GM12864 (cell line): ENCODE measurements around the gene COPS3.

Experiments used
- DNase-seq: peaks from one replicate; pipeline ENCODE4 v3.0.0-alpha.2; 2011; ENCODE audit warnings: low read depth
- H3K4me3 ChIP-seq: 2 replicates; pipeline ENCODE4 v1.5.1; 2011; ENCODE audit warnings: mild to moderate bottlenecking, low read depth, low read length, control low read depth
- TF ChIP-seq, protein P1 (sequence below): IDR thresholded peaks from 2 replicates; pipeline ENCODE4 v1.5.1; 2011; ENCODE audit warnings: low read depth, mild to moderate bottlenecking, moderate library complexity, low read length, control low read depth, inconsistent platforms; ENCODE audit errors: missing control alignments

The COPS3 gene

DNA sequence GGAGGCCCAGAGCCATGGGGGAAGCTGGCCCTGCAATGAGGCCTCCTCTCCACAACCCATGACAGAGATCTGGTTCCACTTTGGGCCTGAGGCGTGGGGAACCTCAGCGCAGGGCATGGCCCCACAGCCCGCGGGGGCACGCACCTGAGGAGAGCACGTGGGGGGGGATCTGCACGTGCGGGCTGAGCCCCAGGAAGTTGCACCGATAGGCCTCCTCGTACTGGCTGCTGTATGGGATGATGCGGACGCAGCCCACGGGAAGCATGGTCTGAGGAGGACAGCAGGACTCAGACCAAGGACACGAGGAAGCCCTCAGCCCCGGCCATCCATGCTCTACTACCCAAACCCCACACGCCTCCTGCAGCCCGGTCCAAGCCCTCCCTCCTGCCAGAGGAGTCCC is 64.8 kb downstream of the COPS3 start:
- H3K4me3 ChIP-seq = no peak overlapping the region
- no peak for DNase-seq
- TF ChIP-seq, protein P1, sequence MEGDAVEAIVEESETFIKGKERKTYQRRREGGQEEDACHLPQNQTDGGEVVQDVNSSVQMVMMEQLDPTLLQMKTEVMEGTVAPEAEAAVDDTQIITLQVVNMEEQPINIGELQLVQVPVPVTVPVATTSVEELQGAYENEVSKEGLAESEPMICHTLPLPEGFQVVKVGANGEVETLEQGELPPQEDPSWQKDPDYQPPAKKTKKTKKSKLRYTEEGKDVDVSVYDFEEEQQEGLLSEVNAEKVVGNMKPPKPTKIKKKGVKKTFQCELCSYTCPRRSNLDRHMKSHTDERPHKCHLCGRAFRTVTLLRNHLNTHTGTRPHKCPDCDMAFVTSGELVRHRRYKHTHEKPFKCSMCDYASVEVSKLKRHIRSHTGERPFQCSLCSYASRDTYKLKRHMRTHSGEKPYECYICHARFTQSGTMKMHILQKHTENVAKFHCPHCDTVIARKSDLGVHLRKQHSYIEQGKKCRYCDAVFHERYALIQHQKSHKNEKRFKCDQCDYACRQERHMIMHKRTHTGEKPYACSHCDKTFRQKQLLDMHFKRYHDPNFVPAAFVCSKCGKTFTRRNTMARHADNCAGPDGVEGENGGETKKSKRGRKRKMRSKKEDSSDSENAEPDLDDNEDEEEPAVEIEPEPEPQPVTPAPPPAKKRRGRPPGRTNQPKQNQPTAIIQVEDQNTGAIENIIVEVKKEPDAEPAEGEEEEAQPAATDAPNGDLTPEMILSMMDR = no peak

DNA sequence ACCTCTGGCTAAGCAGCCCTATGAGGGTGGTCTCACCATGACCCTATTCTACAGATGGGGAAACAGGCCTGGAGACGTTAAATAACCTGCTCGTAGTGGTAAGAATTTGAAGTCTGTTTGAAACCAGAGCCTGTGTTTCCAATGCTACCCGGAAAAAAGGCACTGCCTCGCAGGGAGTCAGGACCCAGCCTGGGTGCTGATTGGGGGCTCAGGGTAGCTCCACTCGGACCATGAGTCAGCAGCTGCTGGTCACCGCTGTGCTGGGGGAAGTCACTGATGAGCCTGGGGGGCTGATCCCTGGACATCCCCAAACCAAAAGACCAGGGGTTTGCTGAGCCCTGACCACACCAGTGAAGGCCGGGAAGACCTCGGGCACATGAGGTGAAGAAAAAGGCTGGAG is 65.5 kb downstream of the COPS3 start:
- TF ChIP-seq, protein P1 = no peak
- no peak overlapping the region for H3K4me3 ChIP-seq
- DNase-seq = no peak

DNA sequence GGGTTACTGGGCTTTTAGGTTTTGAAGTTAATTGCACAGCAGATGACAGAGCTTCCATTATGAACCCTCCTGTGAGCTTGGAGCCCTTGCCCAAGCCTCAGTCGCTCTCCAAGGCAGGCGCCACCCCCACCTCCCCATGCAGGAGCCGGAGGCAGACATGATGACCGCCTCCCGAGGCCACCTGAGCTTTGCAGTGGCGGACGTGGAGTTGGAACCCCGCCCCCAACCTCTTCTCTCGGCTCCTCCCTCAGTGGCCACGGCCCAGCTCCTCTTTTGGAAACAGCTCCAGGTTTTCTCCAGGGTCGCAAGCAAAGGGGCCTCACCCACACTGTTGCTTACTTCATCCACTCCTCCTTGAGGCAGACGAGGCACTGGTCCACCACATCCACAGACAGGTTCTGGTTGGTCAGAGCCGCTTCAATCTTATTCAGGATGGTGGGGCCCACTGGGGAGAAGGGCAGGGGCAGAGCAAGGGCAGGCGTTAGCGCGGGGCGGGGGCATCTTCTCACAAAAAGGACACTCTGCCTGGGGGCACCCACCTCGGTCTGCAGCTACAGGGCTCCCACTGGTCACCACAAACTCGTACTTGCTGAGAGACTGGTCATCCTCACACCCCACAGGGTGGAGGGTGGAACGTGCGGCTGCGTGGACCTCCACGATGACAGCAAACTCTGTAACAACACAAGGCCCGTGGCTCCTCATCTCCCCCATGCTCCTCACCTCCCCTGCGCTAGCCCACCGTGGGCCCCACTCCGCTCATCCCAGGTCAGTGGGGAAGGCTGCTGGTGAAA is 66.2 kb downstream of the COPS3 start:
- DNase-seq = no peak
- TF ChIP-seq, protein P1 = no peak
- no peak overlapping the region for H3K4me3 ChIP-seq

DNA sequence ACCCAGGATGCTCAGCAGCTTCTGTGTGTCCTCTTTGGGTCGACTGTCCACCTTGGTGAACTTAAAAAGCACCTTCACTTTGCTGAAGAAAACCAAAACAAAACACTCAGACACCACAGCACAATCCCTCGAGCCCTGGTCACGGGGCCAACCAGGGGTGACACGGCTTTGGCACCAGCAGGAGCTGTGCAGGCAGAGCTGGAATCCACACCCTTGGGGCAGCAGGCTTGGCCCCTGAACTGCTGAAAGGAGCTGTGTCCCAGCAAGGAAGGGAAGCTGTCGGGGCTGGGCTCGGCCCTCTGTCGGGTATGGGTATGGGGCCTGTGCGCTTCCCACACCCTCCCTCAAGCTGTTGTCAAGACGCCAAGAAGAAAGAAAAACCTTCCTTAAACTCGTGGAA is 67.3 kb downstream of the COPS3 start:
- TF ChIP-seq, protein P1 = no peak

DNA sequence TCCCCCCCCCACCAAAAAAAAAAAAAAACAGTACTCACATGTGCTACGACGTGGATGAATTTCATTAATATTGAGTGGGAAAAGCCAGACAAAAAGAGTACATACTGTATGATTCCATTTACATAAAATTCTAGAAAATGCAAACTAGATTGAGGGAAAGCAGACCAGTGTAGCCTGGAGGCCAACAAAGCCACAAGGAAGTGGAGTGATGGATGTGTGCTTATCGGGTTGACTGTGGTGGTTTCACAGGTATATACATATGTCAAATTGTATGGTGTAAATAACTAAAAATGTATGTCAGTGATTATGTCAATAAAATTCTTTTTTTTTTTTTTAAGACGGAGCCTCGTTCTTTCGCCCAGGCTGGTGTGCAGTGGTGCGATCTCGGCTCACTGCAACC is 73.0 kb downstream of the COPS3 start:
- TF ChIP-seq, protein P1 = no peak
- DNase-seq = no peak
- H3K4me3 ChIP-seq = no peak overlapping the region

More for the DNA sequence above, 67.3 kb downstream of the COPS3 start:
- no peak overlapping the region for H3K4me3 ChIP-seq
- no peak for DNase-seq

DNA sequence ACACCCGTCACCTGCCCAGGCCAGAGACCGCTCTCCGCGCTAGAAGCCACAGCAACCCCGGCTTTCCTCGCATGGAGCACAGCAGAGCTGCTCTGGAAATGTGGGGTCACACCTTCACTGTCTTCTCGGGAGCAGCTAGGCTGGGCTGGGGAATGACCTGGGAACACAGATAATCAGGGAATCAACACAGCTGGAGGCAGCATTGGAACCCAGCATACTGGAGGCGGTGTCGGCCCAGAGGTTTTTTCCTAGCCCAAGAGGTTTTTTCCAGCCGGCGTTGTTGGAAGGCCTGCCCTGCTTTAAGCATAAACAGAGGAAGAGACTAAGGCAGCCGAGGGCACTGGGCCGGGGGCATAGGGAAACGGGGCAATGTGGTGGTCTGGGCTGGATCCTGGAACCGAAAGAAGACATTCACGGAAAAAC is 74.1 kb downstream of the COPS3 start:
- no peak for DNase-seq
- H3K4me3 ChIP-seq = no peak overlapping the region
- TF ChIP-seq, protein P1 = no peak
